Endometrial microvascular endothelial cells (primary cell): ENCODE results near the gene LPAR2. TPM values are rescaled to one million over a fixed set of nuclear protein-coding genes. Genes with fewer than 3 reads are reported as not detected.

Experiments
- in situ Hi-C: cut with HindIII; loops from 2 replicates; pipeline ENCODE4 v1.10.0; 2017; ENCODE audit warnings: low sequenced_read_pairs, low pct_unique_long_range_greater_than_20kb; ENCODE audit errors: inconsistent ontology term
- total RNA-seq: library from RNA; depleted of rRNA; stranded (reverse); fragments of >200 nt; gene quantifications from one replicate; pipeline ENCODE4 v1.2.3, GENCODE V29; 2015; ENCODE audit errors: inconsistent ontology term

Gene LPAR2
- total RNA-seq, 1 donor from 2014 or later: 0.56 TPM

- in situ Hi-C loops: no loop called here
Measured at GRCh38 chr19:19655051-19655594, 27.1 kb upstream of the LPAR2 start.

GRCh38 chr19:19654441-19654840 is 26.4 kb upstream of the LPAR2 start:
- in situ Hi-C loops: no loop called here

GRCh38 chr19:19653597-19654147 is 25.7 kb upstream of the LPAR2 start:
- in situ Hi-C loops: no loop called here

- in situ Hi-C loops: no loop called here
Measured at GRCh38 chr19:19652482-19653295, 24.7 kb upstream of the LPAR2 start.

- in situ Hi-C loops: no loop called here
Measured at GRCh38 chr19:19651076-19651475, 23.1 kb upstream of the LPAR2 start.

GRCh38 chr19:19650331-19650730 is 22.3 kb upstream of the LPAR2 start:
- in situ Hi-C loops: no loop called here

- in situ Hi-C loops: no loop called here
Measured at GRCh38 chr19:19649580-19649995, 21.6 kb upstream of the LPAR2 start.

GRCh38 chr19:19649155-19649554 is 21.1 kb upstream of the LPAR2 start:
- in situ Hi-C loops: no loop called here

GRCh38 chr19:19647037-19647835 is 19.2 kb upstream of the LPAR2 start:
- in situ Hi-C loops: no loop called here

- in situ Hi-C loops: no loop called here
Measured at GRCh38 chr19:19645233-19645870, 17.3 kb upstream of the LPAR2 start.

- in situ Hi-C loops: no loop called here
Measured at GRCh38 chr19:19644054-19644388, 16.0 kb upstream of the LPAR2 start.

- in situ Hi-C loops: no loop called here
Measured at GRCh38 chr19:19643158-19644053, 15.4 kb upstream of the LPAR2 start, which contains the start of gene GMIP. Gene GMIP (minus strand): TSS chr19:19643657. CDS start chr19:19643529, 128 bp downstream.

- in situ Hi-C loops: no loop called here
Measured at GRCh38 chr19:19642506-19643157, 14.6 kb upstream of the LPAR2 start.

- in situ Hi-C loops: no loop called here
Measured at GRCh38 chr19:19637523-19638251, 9.7 kb upstream of the LPAR2 start.

GRCh38 chr19:19637186-19637522 is 9.1 kb upstream of the LPAR2 start:
- in situ Hi-C loops: no loop called here

GRCh38 chr19:19636573-19637185 is 8.7 kb upstream of the LPAR2 start:
- in situ Hi-C loops: no loop called here

GRCh38 chr19:19635313-19635702 is 7.3 kb upstream of the LPAR2 start:
- in situ Hi-C loops: no loop called here
